WTC11 (cell line): ENCODE measurements around the gene IFNLR1.

Experiments used
- ELF4 ChIP-seq: sonication (generic); formaldehyde crosslinking; IDR thresholded peaks from 2 replicates; pipeline ENCODE4 v1.8.1; 2022; ENCODE audit warnings: low read depth, mild to moderate bottlenecking, moderate library complexity, missing genetic modification reagents
- ETV6 ChIP-seq: sonication (generic); formaldehyde crosslinking; IDR thresholded peaks from 2 replicates; pipeline ENCODE4 v1.8.1; 2022; ENCODE audit warnings: mild to moderate bottlenecking, missing genetic modification reagents
- TF ChIP-seq, protein P1 (sequence below): fragments of 200-600 bp; IDR thresholded peaks from 2 replicates; pipeline ENCODE4 v1.8.0; 2022; ENCODE audit warnings: antibody characterized with exemption

DNA sequence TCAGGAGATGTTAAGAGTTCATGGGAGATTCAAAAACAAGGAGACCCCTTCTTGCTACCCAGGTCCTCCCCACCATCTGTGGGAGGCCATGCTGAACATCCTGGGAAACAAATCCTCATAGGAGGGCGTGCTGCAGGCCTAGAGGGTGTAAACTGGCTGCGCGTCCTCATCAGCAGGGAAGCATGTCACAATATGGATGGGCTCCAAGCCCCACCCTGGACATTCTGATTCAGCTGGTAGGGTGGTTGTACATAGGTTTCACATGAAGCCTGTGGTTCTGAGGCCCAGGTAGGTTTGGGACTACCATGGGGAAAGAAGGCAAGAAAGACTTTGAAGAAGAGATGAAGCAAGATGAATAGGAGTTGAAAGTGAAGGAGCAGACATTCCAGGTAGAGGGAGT, 44.6 kb upstream of the IFNLR1 start:
- TF ChIP-seq, protein P1, sequence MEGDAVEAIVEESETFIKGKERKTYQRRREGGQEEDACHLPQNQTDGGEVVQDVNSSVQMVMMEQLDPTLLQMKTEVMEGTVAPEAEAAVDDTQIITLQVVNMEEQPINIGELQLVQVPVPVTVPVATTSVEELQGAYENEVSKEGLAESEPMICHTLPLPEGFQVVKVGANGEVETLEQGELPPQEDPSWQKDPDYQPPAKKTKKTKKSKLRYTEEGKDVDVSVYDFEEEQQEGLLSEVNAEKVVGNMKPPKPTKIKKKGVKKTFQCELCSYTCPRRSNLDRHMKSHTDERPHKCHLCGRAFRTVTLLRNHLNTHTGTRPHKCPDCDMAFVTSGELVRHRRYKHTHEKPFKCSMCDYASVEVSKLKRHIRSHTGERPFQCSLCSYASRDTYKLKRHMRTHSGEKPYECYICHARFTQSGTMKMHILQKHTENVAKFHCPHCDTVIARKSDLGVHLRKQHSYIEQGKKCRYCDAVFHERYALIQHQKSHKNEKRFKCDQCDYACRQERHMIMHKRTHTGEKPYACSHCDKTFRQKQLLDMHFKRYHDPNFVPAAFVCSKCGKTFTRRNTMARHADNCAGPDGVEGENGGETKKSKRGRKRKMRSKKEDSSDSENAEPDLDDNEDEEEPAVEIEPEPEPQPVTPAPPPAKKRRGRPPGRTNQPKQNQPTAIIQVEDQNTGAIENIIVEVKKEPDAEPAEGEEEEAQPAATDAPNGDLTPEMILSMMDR = no peak
- no peak for TF ChIP-seq ELF4
- no peak for TF ChIP-seq ETV6 (CRISPR knock-in tag)
